GM18505 (cell line): ENCODE measurements around the gene WNT8A.

Source experiments
- ATAC-seq: cut with Tn5 transposase; IDR thresholded peaks from one replicate; pipeline ENCODE4 v1.9.1; 2021; ENCODE audit not compliant: unreplicated experiment
- POLR2A ChIP-seq: IDR thresholded peaks from 4 replicates; pipeline ENCODE4 v1.6.1; 2011; ENCODE audit warnings: borderline replicate concordance; ENCODE audit not compliant: insufficient read depth, insufficient read length; ENCODE audit errors: extremely low read depth

WNT8A gene

DNA sequence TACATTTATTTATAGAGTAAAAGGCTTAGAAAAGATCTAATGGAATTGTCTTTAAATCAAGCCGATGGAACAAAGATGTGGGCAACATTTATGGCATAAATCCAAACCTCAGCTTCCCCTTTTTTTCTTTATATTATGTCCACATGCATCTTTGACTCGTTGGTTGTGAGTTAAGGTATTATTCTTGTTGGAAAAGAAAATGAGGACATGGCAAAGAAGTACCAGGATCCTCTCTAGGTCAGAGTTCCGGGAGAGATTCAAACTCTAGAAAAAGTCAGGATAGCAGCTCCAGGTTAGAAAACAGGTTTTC is 55.9 kb downstream of the WNT8A start:
- no peak for TF ChIP-seq POLR2A
- no peak for ATAC-seq

GRCh38 chr5:138140268-138140667 is 56.4 kb downstream of the WNT8A start:
- ATAC-seq: no peak
- TF ChIP-seq POLR2A: no peak
